Calu3 (cell line): ENCODE data around the gene FAM3C. TPM values are rescaled to one million over a fixed set of nuclear protein-coding genes. Genes with fewer than 3 reads are reported as not detected.
"Not testable (repeated sequence)": the region's sequence is repeated elsewhere in the genome, so short reads cannot be mapped to it uniquely, and the experiment has no call there.

Experiments used
- BruUV-seq: library from RNA; stranded (reverse); fragments of 400-500 nt; replicated peaks from 2 replicates; lab custom pipeline; 2021; lab: Mats Ljungman, UMichigan
- CTCF ChIA-PET: fragments of 300-600 bp; sonication (Branson Sonifier 250); formaldehyde crosslinking; loops from one replicate; lab custom pipeline; 2022; ENCODE audit warnings: antibody characterized with exemption; lab: Charles Lee
- DNase-seq: peaks from one replicate; pipeline ENCODE4 v3.0.0; 2022
- H3K27ac Mint-ChIP-seq: one replicate; pipeline ENCODE4 v1.8.0; 2022; ENCODE audit warnings: mixed read lengths; ENCODE audit not compliant: unreplicated experiment
- H3K27me3 Mint-ChIP-seq: one replicate; pipeline ENCODE4 v1.8.0; 2022; ENCODE audit warnings: mixed read lengths; ENCODE audit not compliant: unreplicated experiment
- H3K36me3 Mint-ChIP-seq: one replicate; pipeline ENCODE4 v1.8.0; 2022; ENCODE audit warnings: mild to moderate bottlenecking, moderate library complexity, mixed read lengths; ENCODE audit not compliant: insufficient read depth, unreplicated experiment
- H3K4me1 Mint-ChIP-seq: one replicate; pipeline ENCODE4 v1.8.0; 2022; ENCODE audit warnings: mild to moderate bottlenecking, low read depth, mixed read lengths; ENCODE audit not compliant: unreplicated experiment
- H3K4me3 Mint-ChIP-seq: one replicate; pipeline ENCODE4 v1.8.0; 2022; ENCODE audit warnings: mild to moderate bottlenecking, low read depth, moderate library complexity, mixed read lengths; ENCODE audit not compliant: unreplicated experiment
- H3K9me3 Mint-ChIP-seq: one replicate; pipeline ENCODE4 v1.8.0; 2022; ENCODE audit warnings: low read depth, mixed read lengths; ENCODE audit not compliant: unreplicated experiment
- intact Hi-C: fragments of 100-400 bp; cut with micrococcal nuclease; formaldehyde crosslinking; loops from one replicate; pipeline ENCODE4 v1.10.0; 2022; ENCODE audit not compliant: unreplicated experiment
- total RNA-seq: library from RNA; stranded (reverse); gene quantifications from 2 replicates; pipeline ENCODE4 v1.2.3, GENCODE V29; 2022
- TF ChIP-seq, protein P1 (sequence below): fragments of 200-600 bp; IDR thresholded peaks from one replicate; pipeline ENCODE4 v1.8.0; 2022; ENCODE audit warnings: antibody characterized with exemption; ENCODE audit not compliant: unreplicated experiment

The FAM3C gene
- total RNA-seq, 1 experiment from 2014 or later: 206 TPM

DNA sequence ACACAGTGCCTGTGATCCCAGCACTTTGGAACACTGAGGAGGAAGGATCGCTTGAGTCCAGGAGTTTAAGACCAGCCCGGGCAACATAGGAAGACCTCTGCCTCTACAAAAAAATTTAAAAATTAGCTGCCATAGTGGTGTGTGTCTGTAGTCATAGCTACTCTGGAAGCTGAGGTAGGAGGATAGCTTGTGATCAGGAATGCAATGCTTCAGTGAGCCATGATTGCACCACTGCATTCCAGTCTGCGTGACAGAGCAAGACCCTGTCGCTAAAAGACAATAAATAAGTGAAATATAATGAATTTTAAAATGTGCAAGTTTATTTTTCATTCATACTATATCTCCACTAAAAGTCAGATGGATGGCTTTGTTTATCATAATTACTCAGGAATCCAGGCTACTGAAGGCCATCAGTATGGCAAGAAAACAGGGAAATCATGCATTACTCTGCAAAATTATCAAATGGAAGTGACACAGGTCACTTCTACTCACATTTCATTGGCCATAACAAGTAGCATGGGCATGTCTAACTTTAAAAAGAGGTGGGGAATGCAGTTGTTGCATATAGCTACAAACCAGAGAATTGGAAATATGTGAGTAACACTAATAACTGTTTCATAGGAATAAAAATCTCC lies 32.9 kb upstream of the FAM3C start:
- intact Hi-C loops: no loop called here
- TF ChIP-seq, protein P1, sequence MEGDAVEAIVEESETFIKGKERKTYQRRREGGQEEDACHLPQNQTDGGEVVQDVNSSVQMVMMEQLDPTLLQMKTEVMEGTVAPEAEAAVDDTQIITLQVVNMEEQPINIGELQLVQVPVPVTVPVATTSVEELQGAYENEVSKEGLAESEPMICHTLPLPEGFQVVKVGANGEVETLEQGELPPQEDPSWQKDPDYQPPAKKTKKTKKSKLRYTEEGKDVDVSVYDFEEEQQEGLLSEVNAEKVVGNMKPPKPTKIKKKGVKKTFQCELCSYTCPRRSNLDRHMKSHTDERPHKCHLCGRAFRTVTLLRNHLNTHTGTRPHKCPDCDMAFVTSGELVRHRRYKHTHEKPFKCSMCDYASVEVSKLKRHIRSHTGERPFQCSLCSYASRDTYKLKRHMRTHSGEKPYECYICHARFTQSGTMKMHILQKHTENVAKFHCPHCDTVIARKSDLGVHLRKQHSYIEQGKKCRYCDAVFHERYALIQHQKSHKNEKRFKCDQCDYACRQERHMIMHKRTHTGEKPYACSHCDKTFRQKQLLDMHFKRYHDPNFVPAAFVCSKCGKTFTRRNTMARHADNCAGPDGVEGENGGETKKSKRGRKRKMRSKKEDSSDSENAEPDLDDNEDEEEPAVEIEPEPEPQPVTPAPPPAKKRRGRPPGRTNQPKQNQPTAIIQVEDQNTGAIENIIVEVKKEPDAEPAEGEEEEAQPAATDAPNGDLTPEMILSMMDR: no peak
- CTCF ChIA-PET: interaction anchor here (0.5 to 1.0 kb wide), 2 partner anchors 13 to 31 kb away, joined by 3 to 5 read pairs; no protein-coding TSS in a partner anchor
- Mint-ChIP-seq H3K4me3 (no peak overlapping the region), H3K27me3 (no peaks in the 10 kb centered on the region), H3K9me3 (peaks cover 2% of the 10 kb centered on the region), H3K4me1 (peaks cover 8% of the 10 kb centered on the region), H3K36me3 (no peaks in the 10 kb centered on the region), H3K27ac (no peak overlapping the region)
- DNase-seq: no peak
- no TSS peak for BruUV-seq

DNA sequence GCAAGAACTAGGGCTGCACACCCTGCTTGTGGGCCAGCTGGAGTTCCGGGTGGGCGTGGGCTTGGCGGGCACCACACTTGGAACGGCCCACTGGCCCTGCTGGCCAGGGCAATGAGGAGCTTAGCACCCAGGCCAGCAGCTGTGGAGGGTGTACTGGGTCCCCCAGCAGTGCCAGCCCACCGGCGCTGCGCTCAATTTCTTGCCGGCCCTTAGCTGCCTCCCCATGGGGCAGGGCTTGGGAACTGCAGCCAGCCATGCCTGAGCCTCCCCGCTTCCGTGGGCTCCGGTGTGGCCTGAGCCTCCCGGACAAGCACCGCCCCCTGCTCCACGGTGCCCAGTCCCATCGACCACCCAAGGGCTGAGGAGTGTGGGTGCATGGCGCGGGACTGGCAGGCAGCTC lies 25.6 kb upstream of the FAM3C start:
- Mint-ChIP-seq H3K27ac (peak overlapping the region; percentile 69), H3K4me1 (peaks cover 12% of the 10 kb centered on the region)
- H3K36me3 Mint-ChIP-seq, DNase-seq, H3K4me3 Mint-ChIP-seq, BruUV-seq, H3K27me3 Mint-ChIP-seq, intact Hi-C loops, H3K9me3 Mint-ChIP-seq: not testable (repeated sequence)
- CTCF ChIA-PET: interaction anchor here (1.1 kb wide), 1 partner anchor 9 kb away, joined by 5 read pairs; no protein-coding TSS in a partner anchor

DNA sequence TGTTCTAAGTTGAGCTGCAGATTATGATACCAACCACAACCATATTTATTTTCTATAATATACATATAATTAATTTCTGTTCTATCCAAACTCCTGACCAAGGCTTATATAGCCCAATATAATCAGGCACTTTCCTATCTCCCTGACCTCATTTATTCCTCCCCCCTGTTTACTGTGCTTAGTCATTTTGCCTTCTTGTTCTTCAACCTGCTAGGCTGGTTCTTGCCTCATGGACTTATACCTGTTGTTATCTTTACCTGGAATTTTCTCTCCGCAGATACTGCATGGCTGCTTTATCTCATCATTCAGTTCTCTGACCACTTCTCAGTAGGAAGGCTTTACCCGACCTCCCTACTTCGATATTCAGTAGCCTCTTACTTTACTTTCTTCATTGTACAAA lies 24.9 kb upstream of the FAM3C start:
- CTCF ChIA-PET: interaction anchor here (1.1 to 1.2 kb wide), 2 partner anchors 9 to 23 kb away, joined by 3 to 5 read pairs; no protein-coding TSS in a partner anchor

DNA sequence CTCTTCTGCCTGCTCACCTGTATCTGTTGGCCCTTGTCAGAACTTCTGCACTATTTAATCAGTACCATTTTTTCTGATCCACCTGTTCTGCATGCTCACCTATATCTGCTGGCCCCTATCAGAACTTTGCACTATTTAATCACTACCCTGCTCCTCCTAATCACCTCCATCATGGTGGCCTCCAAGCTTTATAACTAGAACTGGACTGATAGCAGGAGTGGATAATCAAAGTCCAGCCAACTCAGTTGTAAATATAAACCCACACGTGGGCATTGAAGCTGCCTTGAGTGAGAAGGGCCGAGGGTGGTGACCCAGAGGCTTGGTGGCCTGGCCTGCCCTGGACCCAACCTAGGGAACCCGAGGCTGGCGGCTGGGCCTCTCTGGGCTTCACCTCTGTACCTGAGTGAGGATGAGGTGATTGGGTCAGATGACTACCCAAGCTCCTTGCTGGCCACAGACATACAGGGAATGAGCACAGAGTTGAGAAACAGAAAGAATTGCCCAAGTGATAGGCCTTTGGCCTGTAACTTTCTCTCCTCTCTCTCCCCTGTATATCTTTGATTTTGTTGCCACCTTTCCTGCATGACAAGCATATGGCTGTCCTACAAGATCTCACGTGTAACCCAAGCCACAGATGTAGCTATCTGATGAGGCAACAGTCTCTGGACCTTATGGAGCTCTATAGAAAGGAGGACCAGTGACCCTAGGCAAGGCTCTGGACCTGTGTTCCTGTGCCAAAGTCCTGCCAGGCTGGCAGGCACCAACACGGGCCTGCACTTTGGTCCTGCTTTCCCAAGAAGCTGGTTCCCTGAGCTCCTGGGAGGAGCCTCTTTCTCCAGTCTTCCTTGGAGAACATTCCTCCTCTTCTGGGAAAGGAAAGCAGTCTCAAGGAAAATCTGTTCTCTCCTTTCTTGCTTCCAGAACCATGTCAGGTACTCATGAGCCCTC lies 23.4 kb upstream of the FAM3C start:
- Mint-ChIP-seq H3K36me3 (peaks cover 9% of the 10 kb centered on the region), H3K27me3 (no peaks in the 10 kb centered on the region), H3K9me3 (no peaks in the 10 kb centered on the region), H3K4me3 (no peak overlapping the region), H3K4me1 (peaks cover 12% of the 10 kb centered on the region), H3K27ac (no peak overlapping the region)
- TF ChIP-seq, protein P1: no peak
- intact Hi-C loops: no loop called here
- no peak for DNase-seq
- CTCF ChIA-PET: interaction anchor here (1.2 kb wide), 1 partner anchor 21 kb away, joined by 3 read pairs; no protein-coding TSS in a partner anchor
- no TSS peak for BruUV-seq

More for the DNA sequence above, 24.9 kb upstream of the FAM3C start:
- peak; percentile 58 for DNase-seq
- intact Hi-C loops: no loop called here
- H3K9me3 Mint-ChIP-seq: no peaks in the 10 kb centered on the region
- TF ChIP-seq, protein P1: no peak
- H3K4me3 Mint-ChIP-seq: peak overlapping the region; percentile 13
- H3K27ac Mint-ChIP-seq: peak overlapping the region; percentile 69
- H3K27me3 Mint-ChIP-seq: no peaks in the 10 kb centered on the region
- peaks cover 9% of the 10 kb centered on the region for H3K36me3 Mint-ChIP-seq
- peaks cover 12% of the 10 kb centered on the region for H3K4me1 Mint-ChIP-seq
- no TSS peak for BruUV-seq
